ENCODE results near the gene ALG12. TPM values are rescaled to one million over a fixed set of nuclear protein-coding genes. Genes with fewer than 3 reads are reported as not detected.

Gene ALG12
- total and polyA plus RNA-seq, 2 of the 13 experiments (the other 11 are each of a cell fraction or from before 2014, with no cell fraction given): 7.8 to 15.8 TPM

DNA sequence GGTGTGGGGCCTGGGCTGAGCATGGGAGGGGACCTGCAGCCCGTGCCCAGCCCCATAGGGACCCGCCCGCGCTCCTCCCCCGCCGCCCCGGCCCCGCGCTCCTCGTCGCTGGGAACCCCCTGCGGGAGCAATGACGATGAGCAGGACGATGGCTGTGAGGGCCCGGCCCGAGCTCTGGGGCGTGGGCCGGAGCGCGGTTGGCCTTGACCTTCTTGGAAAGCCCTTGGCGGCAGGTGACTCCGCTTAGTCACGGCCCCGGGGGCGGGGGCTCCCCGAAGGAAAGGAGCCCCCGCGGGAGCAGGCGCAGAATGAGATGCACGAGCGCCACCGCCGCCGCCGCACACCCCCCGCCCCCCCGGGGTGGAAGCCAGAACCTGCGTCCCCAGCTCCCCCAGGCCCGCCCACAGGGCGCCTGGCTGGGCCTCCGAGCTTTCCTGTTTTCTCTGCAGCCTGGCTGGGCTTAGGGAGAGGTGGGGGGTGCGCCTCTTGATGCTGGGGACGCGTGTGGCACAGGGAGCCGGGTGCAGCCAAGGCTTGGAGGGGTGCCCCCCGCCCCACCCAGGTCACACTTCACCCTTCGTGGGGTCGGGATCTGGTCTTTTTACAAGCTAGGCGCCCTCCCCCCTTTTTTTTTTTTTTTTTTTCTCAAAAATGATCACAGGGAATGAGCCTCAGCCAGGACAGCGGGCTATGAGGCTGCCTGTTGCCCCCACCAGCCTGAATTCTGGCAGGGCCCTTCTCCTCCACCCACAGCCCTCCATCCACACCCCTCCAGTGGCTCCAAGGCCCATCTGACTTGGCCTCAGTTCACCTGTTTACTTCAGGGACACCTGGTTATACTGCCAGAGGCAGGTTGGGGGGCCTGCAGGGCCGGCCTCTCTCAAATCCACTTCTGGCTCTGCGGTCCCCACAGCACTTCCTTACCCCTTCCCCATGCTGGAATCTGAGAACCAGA, 18.1 kb upstream of the ALG12 start (continued):
- TF ChIP-seq, protein P1, sequence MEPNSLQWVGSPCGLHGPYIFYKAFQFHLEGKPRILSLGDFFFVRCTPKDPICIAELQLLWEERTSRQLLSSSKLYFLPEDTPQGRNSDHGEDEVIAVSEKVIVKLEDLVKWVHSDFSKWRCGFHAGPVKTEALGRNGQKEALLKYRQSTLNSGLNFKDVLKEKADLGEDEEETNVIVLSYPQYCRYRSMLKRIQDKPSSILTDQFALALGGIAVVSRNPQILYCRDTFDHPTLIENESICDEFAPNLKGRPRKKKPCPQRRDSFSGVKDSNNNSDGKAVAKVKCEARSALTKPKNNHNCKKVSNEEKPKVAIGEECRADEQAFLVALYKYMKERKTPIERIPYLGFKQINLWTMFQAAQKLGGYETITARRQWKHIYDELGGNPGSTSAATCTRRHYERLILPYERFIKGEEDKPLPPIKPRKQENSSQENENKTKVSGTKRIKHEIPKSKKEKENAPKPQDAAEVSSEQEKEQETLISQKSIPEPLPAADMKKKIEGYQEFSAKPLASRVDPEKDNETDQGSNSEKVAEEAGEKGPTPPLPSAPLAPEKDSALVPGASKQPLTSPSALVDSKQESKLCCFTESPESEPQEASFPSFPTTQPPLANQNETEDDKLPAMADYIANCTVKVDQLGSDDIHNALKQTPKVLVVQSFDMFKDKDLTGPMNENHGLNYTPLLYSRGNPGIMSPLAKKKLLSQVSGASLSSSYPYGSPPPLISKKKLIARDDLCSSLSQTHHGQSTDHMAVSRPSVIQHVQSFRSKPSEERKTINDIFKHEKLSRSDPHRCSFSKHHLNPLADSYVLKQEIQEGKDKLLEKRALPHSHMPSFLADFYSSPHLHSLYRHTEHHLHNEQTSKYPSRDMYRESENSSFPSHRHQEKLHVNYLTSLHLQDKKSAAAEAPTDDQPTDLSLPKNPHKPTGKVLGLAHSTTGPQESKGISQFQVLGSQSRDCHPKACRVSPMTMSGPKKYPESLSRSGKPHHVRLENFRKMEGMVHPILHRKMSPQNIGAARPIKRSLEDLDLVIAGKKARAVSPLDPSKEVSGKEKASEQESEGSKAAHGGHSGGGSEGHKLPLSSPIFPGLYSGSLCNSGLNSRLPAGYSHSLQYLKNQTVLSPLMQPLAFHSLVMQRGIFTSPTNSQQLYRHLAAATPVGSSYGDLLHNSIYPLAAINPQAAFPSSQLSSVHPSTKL (CRISPR knock-in tag; IDR thresholded peaks at IDR 0.05): peak; percentile 95
- TF ChIP-seq ZNF326 (CRISPR knock-in tag; IDR thresholded peaks at IDR 0.05; ENCODE audit: borderline replicate concordance): no peak
- TF ChIP-seq, protein P2, sequence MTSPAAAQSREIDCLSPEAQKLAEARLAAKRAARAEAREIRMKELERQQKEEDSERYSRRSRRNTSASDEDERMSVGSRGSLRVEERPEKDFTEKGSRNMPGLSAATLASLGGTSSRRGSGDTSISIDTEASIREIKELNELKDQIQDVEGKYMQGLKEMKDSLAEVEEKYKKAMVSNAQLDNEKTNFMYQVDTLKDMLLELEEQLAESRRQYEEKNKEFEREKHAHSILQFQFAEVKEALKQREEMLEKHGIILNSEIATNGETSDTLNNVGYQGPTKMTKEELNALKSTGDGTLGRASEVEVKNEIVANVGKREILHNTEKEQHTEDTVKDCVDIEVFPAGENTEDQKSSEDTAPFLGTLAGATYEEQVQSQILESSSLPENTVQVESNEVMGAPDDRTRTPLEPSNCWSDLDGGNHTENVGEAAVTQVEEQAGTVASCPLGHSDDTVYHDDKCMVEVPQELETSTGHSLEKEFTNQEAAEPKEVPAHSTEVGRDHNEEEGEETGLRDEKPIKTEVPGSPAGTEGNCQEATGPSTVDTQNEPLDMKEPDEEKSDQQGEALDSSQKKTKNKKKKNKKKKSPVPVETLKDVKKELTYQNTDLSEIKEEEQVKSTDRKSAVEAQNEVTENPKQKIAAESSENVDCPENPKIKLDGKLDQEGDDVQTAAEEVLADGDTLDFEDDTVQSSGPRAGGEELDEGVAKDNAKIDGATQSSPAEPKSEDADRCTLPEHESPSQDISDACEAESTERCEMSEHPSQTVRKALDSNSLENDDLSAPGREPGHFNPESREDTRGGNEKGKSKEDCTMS (CRISPR knock-in tag; conservative IDR thresholded peaks at IDR 0.05): no peak
- TF ChIP-seq ZBTB21 (CRISPR knock-in tag; IDR thresholded peaks at IDR 0.05): no peak
- TF ChIP-seq ZFY (CRISPR knock-in tag; IDR thresholded peaks at IDR 0.05): peak; percentile 66
- TF ChIP-seq, protein P3, sequence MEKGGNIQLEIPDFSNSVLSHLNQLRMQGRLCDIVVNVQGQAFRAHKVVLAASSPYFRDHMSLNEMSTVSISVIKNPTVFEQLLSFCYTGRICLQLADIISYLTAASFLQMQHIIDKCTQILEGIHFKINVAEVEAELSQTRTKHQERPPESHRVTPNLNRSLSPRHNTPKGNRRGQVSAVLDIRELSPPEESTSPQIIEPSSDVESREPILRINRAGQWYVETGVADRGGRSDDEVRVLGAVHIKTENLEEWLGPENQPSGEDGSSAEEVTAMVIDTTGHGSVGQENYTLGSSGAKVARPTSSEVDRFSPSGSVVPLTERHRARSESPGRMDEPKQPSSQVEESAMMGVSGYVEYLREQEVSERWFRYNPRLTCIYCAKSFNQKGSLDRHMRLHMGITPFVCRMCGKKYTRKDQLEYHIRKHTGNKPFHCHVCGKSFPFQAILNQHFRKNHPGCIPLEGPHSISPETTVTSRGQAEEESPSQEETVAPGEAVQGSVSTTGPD (CRISPR knock-in tag; IDR thresholded peaks at IDR 0.05): no peak
- TF ChIP-seq, protein P4, sequence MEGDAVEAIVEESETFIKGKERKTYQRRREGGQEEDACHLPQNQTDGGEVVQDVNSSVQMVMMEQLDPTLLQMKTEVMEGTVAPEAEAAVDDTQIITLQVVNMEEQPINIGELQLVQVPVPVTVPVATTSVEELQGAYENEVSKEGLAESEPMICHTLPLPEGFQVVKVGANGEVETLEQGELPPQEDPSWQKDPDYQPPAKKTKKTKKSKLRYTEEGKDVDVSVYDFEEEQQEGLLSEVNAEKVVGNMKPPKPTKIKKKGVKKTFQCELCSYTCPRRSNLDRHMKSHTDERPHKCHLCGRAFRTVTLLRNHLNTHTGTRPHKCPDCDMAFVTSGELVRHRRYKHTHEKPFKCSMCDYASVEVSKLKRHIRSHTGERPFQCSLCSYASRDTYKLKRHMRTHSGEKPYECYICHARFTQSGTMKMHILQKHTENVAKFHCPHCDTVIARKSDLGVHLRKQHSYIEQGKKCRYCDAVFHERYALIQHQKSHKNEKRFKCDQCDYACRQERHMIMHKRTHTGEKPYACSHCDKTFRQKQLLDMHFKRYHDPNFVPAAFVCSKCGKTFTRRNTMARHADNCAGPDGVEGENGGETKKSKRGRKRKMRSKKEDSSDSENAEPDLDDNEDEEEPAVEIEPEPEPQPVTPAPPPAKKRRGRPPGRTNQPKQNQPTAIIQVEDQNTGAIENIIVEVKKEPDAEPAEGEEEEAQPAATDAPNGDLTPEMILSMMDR (CRISPR knock-in tag; IDR thresholded peaks at IDR 0.05): peak; percentile 20; the same call in 1 of the 2 replicates
- TF ChIP-seq BCL6 (CRISPR knock-in tag; IDR thresholded peaks at IDR 0.05): peak; percentile 99
- peak; percentile 92 for TF ChIP-seq BHLHE40 (IDR thresholded peaks at IDR 0.05; ENCODE audit: low read length)
- no peak for TF ChIP-seq NBN (conservative IDR thresholded peaks at IDR 0.05)
- TF ChIP-seq ZNF234 (CRISPR knock-in tag; conservative IDR thresholded peaks at IDR 0.05): no peak
- no peak for TF ChIP-seq ZNF569 (CRISPR knock-in tag; IDR thresholded peaks at IDR 0.05; ENCODE audit: borderline replicate concordance)
- no peak for TF ChIP-seq HHEX (CRISPR knock-in tag; IDR thresholded peaks at IDR 0.05)
- TF ChIP-seq ATF7 (IDR thresholded peaks at IDR 0.05): no peak
- no peak for TF ChIP-seq ATF7 (CRISPR knock-in tag; IDR thresholded peaks at IDR 0.05)
- TF ChIP-seq ZBTB8A (CRISPR knock-in tag; IDR thresholded peaks at IDR 0.05; ENCODE audit: borderline replicate concordance, low read depth): no peak
- TF ChIP-seq ZNF839 (CRISPR knock-in tag; IDR thresholded peaks at IDR 0.05; ENCODE audit: borderline replicate concordance): no peak
- TF ChIP-seq, protein P5, sequence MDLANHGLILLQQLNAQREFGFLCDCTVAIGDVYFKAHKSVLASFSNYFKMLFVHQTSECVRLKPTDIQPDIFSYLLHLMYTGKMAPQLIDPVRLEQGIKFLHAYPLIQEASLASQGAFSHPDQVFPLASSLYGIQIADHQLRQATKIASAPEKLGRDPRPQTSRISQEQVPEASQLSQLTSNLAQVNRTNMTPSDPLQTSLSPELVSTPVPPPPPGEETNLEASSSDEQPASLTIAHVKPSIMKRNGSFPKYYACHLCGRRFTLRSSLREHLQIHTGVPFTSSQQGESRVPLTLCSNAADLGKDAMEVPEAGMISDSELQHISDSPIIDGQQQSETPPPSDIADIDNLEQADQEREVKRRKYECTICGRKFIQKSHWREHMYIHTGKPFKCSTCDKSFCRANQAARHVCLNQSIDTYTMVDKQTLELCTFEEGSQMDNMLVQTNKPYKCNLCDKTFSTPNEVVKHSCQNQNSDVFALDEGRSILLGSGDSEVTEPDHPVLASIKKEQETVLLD (CRISPR knock-in tag; IDR thresholded peaks at IDR 0.05; ENCODE audit: low read depth): peak; percentile 75
